SK-N-DZ (cell line): ENCODE results near the gene PTGR2.
"Not testable (repeated sequence)": the region's sequence is repeated elsewhere in the genome, so short reads cannot be mapped to it uniquely, and the experiment has no call there.

Experiments used
- DNase-seq: peaks from one replicate; pipeline ENCODE4 v3.0.0-alpha.2; 2015; ENCODE audit warnings: low spot score

The PTGR2 gene

GRCh38 chr14:73833034-73833433, 18.6 kb upstream of the PTGR2 start:
- no peak for DNase-seq

- no peak for DNase-seq
Observed at GRCh38 chr14:73833530-73834260, 17.9 kb upstream of the PTGR2 start.

- no peak for DNase-seq
Observed at GRCh38 chr14:73834261-73834625, 17.4 kb upstream of the PTGR2 start.

- not testable (repeated sequence) for DNase-seq
Observed at GRCh38 chr14:73838293-73839034, 13.2 kb upstream of the PTGR2 start.

GRCh38 chr14:73842201-73842600, 9.4 kb upstream of the PTGR2 start:
- no peak for DNase-seq

- DNase-seq: no peak
Observed at GRCh38 chr14:73842851-73843250, 8.8 kb upstream of the PTGR2 start.

GRCh38 chr14:73843296-73843695, 8.3 kb upstream of the PTGR2 start:
- DNase-seq: no peak

GRCh38 chr14:73846947-73847346, 4.7 kb upstream of the PTGR2 start:
- no peak for DNase-seq

- DNase-seq: peak; percentile 7
Observed at GRCh38 chr14:73851000-73851399, 631 bp upstream of the PTGR2 start.

- DNase-seq: no peak
Observed at GRCh38 chr14:73859145-73859544, 7.5 kb downstream of the PTGR2 start.

- no peak for DNase-seq
Observed at GRCh38 chr14:73861073-73861472, 9.4 kb downstream of the PTGR2 start.

GRCh38 chr14:73862480-73862879, 10.8 kb downstream of the PTGR2 start:
- no peak for DNase-seq

GRCh38 chr14:73863209-73863608, 11.6 kb downstream of the PTGR2 start:
- no peak for DNase-seq

GRCh38 chr14:73865534-73866113, 14.0 kb downstream of the PTGR2 start:
- no peak for DNase-seq

- not testable (repeated sequence) for DNase-seq
Observed at GRCh38 chr14:73869754-73870153, 18.1 kb downstream of the PTGR2 start.

- no peak for DNase-seq
Observed at GRCh38 chr14:73870525-73871235, 19.0 kb downstream of the PTGR2 start.

GRCh38 chr14:73873660-73874059, 22.0 kb downstream of the PTGR2 start:
- no peak for DNase-seq

GRCh38 chr14:73877790-73878189, 26.2 kb downstream of the PTGR2 start:
- no peak for DNase-seq

GRCh38 chr14:73878436-73878835, 26.8 kb downstream of the PTGR2 start:
- DNase-seq: no peak

GRCh38 chr14:73879027-73879426, 27.4 kb downstream of the PTGR2 start:
- no peak for DNase-seq

GRCh38 chr14:73884438-73885190, 33.0 kb downstream of the PTGR2 start:
- DNase-seq: no peak
